Measurements from ENCODE around the gene EEF1AKMT4.

The EEF1AKMT4 gene

DNA sequence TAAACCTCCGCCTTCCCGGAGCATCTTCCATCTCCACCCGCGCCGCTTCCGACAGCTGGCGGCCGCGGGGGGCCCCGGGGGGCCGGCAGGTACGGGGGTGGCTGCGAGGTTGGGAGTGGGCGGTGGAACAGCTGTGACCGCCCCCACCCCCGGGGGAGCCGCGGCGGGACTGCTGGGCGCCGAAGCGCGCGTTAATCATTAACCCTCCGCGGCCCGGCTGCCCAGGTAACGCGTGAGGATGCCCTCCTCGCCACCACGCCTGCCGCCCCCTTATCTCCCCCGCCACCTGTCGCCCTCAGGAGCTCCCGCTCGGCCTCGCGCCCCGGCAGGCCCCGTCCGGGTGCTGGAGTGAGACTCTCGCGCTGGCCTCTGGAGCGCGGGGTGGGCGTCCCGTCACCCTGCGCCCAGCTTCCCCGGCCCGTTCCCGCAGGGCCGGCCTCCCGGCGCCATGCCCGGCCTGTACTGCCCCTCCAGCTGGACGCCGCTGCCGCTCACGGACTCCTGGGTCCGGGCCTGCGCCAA, 19.3 kb upstream of the EEF1AKMT4 start:
- Histone ChIP-seq H3K27ac (no peak overlapping the region), H3K4me3 (peak overlapping the region; percentile 73)
- no peak for DNase-seq (ENCODE audit: low spot score)
- TF ChIP-seq, protein P1, sequence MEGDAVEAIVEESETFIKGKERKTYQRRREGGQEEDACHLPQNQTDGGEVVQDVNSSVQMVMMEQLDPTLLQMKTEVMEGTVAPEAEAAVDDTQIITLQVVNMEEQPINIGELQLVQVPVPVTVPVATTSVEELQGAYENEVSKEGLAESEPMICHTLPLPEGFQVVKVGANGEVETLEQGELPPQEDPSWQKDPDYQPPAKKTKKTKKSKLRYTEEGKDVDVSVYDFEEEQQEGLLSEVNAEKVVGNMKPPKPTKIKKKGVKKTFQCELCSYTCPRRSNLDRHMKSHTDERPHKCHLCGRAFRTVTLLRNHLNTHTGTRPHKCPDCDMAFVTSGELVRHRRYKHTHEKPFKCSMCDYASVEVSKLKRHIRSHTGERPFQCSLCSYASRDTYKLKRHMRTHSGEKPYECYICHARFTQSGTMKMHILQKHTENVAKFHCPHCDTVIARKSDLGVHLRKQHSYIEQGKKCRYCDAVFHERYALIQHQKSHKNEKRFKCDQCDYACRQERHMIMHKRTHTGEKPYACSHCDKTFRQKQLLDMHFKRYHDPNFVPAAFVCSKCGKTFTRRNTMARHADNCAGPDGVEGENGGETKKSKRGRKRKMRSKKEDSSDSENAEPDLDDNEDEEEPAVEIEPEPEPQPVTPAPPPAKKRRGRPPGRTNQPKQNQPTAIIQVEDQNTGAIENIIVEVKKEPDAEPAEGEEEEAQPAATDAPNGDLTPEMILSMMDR (IDR thresholded peaks at IDR 0.05): no peak

DNA sequence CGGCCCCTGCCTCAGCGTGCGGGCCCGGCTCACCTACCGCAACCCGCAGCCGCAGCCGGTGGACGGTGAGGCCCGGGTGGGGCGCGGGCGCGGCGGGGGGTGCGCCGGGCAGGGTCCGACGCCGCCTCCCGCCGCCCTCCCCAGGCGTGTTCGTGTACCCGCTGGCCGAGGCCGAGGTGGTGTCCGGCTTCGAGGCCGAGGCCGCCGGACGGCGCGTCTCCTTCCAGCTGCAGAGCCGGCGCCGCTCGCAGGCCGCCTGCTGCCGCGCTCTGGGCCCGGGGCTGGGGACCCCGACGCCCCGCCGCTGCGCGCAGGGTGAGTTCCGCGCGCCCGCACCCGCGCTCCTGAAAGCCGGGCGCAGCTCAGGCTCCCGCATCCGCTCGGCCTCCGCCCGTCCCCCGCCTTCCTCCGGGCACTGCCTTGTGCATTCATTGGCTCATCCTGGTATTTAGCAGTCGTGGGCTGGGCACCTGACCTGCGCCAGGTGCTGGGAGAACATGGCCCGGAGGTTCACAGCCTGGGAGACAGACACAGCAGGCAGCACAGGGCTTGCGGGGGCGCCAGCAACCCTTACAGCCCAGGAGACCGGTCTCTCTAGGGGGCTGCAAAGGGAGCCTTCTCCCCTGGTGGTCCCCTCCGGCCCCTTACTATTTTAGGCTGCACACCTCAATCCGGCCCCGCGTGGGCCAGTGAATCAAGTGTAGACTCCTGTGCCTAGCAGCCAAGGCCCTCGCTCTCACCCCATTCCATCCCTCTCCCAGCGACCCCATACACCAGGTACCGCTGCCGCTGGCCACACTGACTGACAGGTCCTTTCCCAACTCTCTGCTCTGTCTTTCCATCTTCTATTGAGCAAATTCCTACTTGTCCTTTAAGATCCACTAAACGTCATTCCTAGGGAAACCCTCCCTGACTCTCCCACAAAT, 18.6 kb upstream of the EEF1AKMT4 start:
- H3K4me3 ChIP-seq: peak overlapping the region; percentile 73
- DNase-seq (ENCODE audit: low spot score): no peak
- TF ChIP-seq, protein P1 (IDR thresholded peaks at IDR 0.05): no peak
- no peak overlapping the region for H3K27ac ChIP-seq

DNA sequence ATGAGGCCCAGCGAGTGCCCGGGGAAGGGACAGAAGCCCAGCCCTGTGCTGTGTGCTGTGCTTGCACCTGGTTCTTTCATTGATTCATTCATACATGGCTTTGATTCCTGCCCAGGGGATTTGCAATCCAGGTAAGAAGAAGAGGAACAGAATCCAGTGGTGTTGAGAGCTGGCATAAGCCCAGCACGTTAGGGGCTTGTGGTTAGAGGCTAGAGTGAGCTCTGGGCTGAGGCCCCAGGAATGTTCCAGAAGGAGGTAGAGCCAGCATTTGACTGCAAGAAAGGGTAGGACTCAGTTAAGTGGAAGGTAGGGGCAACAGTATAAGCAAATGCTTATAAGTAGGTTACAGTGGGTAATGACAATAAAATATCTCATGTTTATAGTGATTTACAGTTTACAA, 17.8 kb upstream of the EEF1AKMT4 start:
- TF ChIP-seq, protein P1 (IDR thresholded peaks at IDR 0.05): no peak
- no peak for DNase-seq (ENCODE audit: low spot score)
- H3K27ac ChIP-seq: no peak overlapping the region
- H3K4me3 ChIP-seq: no peak overlapping the region

DNA sequence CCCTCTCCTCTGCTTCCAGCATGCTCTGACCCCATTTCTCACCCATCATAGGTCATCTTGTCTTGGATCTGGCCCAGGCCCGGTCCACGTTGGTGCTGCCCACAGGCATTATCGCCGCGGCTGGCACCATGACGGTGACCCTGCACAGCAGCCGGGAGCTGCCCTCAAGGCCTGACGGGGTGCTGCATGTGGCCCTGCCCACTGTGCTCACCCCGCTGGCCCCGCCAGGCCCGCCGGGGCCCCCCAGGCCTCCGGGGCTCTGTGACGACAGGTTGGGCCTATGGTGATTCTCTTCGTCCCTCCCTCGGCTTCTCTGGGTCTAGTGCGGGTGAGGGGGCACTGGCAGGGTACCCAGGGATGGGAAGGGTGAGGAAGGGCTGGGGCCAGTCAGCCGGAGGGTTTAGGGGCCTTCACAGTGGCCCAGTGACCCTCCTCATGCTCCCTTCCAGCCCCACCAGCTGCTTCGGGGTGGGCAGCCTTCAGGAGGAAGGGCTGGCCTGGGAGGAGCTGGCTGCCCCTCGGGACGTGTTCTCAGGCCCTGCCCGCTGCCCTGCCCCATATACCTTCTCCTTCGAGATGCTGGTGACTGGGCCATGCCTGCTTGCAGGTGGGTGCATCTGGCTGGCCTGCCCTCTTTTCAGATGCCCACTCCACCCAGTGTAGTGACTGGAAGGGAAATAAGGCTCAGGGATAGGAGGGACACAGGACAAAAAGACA, 16.2 kb upstream of the EEF1AKMT4 start:
- Histone ChIP-seq H3K4me3 (no peak overlapping the region), H3K27ac (no peak overlapping the region)
- TF ChIP-seq, protein P1 (IDR thresholded peaks at IDR 0.05): no peak
- no peak for DNase-seq (ENCODE audit: low spot score)

DNA sequence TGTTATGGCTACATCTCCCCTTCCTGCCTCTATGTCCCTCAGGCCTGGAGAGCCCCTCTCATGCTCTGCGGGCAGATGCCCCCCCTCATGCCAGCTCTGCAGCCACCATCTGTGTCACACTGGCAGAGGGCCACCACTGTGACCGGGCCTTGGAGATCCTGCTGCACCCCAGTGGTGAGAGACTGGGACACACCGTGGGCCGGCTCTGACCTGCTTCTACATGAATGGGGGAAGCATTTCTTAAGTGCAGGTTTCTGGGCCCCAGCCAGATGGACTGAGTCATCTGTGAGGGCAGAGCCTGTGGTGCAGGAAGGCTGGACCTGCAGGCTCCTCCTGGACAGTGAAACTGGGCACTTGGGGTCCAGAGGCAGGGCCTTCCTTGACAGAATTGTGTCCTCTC, 15.2 kb upstream of the EEF1AKMT4 start:
- no peak overlapping the region for H3K4me3 ChIP-seq
- no peak for DNase-seq (ENCODE audit: low spot score)
- TF ChIP-seq, protein P1 (IDR thresholded peaks at IDR 0.05): no peak
- no peak overlapping the region for H3K27ac ChIP-seq

DNA sequence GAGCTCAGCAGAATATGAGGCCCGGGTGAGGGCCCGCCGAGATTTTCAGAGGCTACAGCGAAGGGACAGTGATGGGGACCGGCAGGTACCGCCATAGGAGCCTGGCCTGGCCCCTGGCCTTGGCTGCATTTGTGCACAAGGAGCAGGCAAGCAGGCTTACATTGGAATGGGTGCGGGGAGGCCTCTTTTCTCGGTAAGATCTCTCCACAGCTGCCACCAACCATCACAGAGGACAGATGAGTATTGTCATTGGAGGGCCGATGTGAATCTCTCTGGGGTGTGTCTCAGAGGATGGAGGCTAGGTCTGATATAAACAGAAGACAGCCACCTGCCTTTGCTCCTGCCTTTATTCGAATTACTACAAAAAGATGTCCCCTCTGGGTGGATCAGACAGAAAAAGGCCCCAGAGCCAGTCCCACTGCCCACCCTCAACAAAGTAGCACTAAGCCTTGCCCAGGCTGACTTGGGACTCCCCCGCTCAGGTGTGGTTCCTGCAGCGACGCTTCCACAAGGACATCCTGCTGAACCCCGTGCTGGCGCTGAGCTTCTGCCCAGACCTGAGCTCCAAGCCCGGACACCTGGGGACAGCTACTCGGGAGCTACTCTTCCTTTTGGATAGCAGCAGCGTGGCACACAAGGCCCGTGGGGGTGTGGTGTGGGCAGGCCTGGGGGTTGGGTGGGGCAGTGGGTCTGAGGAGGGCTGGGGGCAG, 14.6 kb upstream of the EEF1AKMT4 start:
- no peak overlapping the region for H3K4me3 ChIP-seq
- H3K27ac ChIP-seq: no peak overlapping the region
- TF ChIP-seq, protein P1 (IDR thresholded peaks at IDR 0.05): no peak
- no peak for DNase-seq (ENCODE audit: low spot score)
